IMR-90 (cell line): ENCODE measurements around the gene F2RL3. TPM values are rescaled to one million over a fixed set of nuclear protein-coding genes. Genes with fewer than 3 reads are reported as not detected.

Experiments used
- ATAC-seq: fragments of 200-7000 bp; cut with Tn5 transposase; 2 replicates; pipeline ENCODE4 v1.9.1; 2020; ENCODE audit warnings: low read depth, mild to moderate bottlenecking, moderate library complexity
- BruUV-seq: library from RNA; stranded (reverse); fragments of 400-500 nt; replicated peaks from 2 replicates; lab custom pipeline; 2021; lab: Mats Ljungman, UMichigan
- CTCF ChIA-PET: fragments of 300-600 bp; formaldehyde crosslinking; extraction: SDS; loops from one replicate; lab custom pipeline; 2021; ENCODE audit warnings: antibody characterized with exemption; lab: Yijun Ruan, JAX
- POLR2A ChIA-PET: fragments of 300-600 bp; sonication (Branson Sonifier 250); formaldehyde crosslinking; loops from one replicate; lab custom pipeline; 2022; ENCODE audit warnings: antibody characterized with exemption; ENCODE audit not compliant: unreplicated experiment; lab: Charles Lee
- DNase-seq: peaks from one replicate; pipeline ENCODE4 v3.0.0; 2013
- H2AFZ ChIP-seq: replicated peaks from 2 replicates; pipeline ENCODE3; 2013; ENCODE audit warnings: low read length, mild to moderate bottlenecking; ENCODE audit not compliant: poor library complexity
- H2AK5ac ChIP-seq: 2 replicates; pipeline ENCODE4 v1.6.1; 2013; ENCODE audit warnings: low read depth, low read length, inconsistent platforms
- H2AK9ac ChIP-seq: replicated peaks from 2 replicates; pipeline ENCODE3; 2013; ENCODE audit warnings: mild to moderate bottlenecking, low read depth, low read length, moderate library complexity; ENCODE audit not compliant: poor library complexity
- H2BK120ac ChIP-seq: 2 replicates; pipeline ENCODE4 v1.6.1; 2013; ENCODE audit warnings: low read depth, low read length, inconsistent platforms
- H2BK15ac ChIP-seq: 3 replicates; pipeline ENCODE4 v1.6.1; 2013; ENCODE audit warnings: low read depth, low read length, inconsistent platforms
- H2BK20ac ChIP-seq: 2 replicates; pipeline ENCODE4 v1.6.1; 2013; ENCODE audit warnings: low read depth, mild to moderate bottlenecking, inconsistent platforms, low read length, moderate library complexity
- H2BK5ac ChIP-seq: 2 replicates; pipeline ENCODE4 v1.6.1; 2013; ENCODE audit warnings: mild to moderate bottlenecking, low read depth, low read length, inconsistent platforms; ENCODE audit not compliant: poor library complexity, severe bottlenecking
- H3K14ac ChIP-seq: replicated peaks from 2 replicates; pipeline ENCODE4 v1.6.1; 2013; ENCODE audit warnings: low read depth, low read length, inconsistent platforms
- H3K18ac ChIP-seq: 2 replicates; pipeline ENCODE4 v1.6.1; 2013; ENCODE audit warnings: low read depth, low read length, control low read depth
- H3K23ac ChIP-seq: 2 replicates; pipeline ENCODE4 v1.6.1; 2013; ENCODE audit warnings: low read depth, low read length, inconsistent platforms
- H3K27ac ChIP-seq: 2 replicates; pipeline ENCODE4 v1.5.1; 2013; ENCODE audit warnings: mild to moderate bottlenecking, control low read depth, low read length; ENCODE audit not compliant: insufficient read depth
- H3K27me3 ChIP-seq: 2 replicates; pipeline ENCODE4 v1.6.1; 2013; ENCODE audit warnings: low read length; ENCODE audit not compliant: control insufficient read depth, insufficient read depth
- H3K36me3 ChIP-seq: 2 replicates; pipeline ENCODE4 v1.6.1; 2013; ENCODE audit warnings: low read length, mixed read lengths; ENCODE audit not compliant: control insufficient read depth, insufficient read depth
- H3K4ac ChIP-seq: 2 replicates; pipeline ENCODE4 v1.6.1; 2013; ENCODE audit warnings: low read depth, low read length, inconsistent platforms
- H3K4me1 ChIP-seq: 2 replicates; pipeline ENCODE4 v1.6.1; 2013; ENCODE audit warnings: low read length, mixed read lengths; ENCODE audit not compliant: control insufficient read depth, insufficient read depth
- H3K4me2 ChIP-seq: 2 replicates; pipeline ENCODE4 v1.6.1; 2013; ENCODE audit warnings: low read depth, mild to moderate bottlenecking, control low read depth, low read length, moderate library complexity
- H3K4me3 ChIP-seq: 2 replicates; pipeline ENCODE4 v1.5.1; 2013; ENCODE audit warnings: low read depth, mild to moderate bottlenecking, control low read depth, low read length, moderate library complexity; ENCODE audit not compliant: insufficient read depth
- H3K56ac ChIP-seq: 2 replicates; pipeline ENCODE4 v1.6.1; 2013; ENCODE audit warnings: low read length, inconsistent platforms; ENCODE audit not compliant: insufficient read depth; ENCODE audit errors: extremely low read depth
- H3K79me1 ChIP-seq, 2 experiments: 2 replicates each; pipeline ENCODE4 v1.6.1; 2013; ENCODE audit warnings: low read length in 2 of 2, inconsistent platforms in 1 of 2, low read depth in 1 of 2
- H3K9ac ChIP-seq: 2 replicates; pipeline ENCODE4 v1.6.1; 2013; ENCODE audit warnings: low read depth, low read length, control low read depth
- H3K9me1 ChIP-seq: 2 replicates; pipeline ENCODE4 v1.6.1; 2013; ENCODE audit warnings: low read length, inconsistent platforms; ENCODE audit not compliant: insufficient read depth
- H3K9me3 ChIP-seq: 2 replicates; pipeline ENCODE4 v1.6.1; 2013; ENCODE audit warnings: low read length; ENCODE audit not compliant: control insufficient read depth, insufficient read depth
- H4K20me1 ChIP-seq: 2 replicates; pipeline ENCODE4 v1.6.1; 2013; ENCODE audit warnings: low read length, inconsistent platforms; ENCODE audit not compliant: insufficient read depth
- H4K5ac ChIP-seq: 2 replicates; pipeline ENCODE4 v1.6.1; 2013; ENCODE audit warnings: mild to moderate bottlenecking, low read depth, low read length, control low read depth
- H4K8ac ChIP-seq, 2 experiments: 2 replicates each; pipeline ENCODE4 v1.6.1; 2013; ENCODE audit warnings: low read depth in 2 of 2, low read length in 2 of 2, control low read depth in 1 of 2, inconsistent platforms in 1 of 2
- H4K91ac ChIP-seq: 2 replicates; pipeline ENCODE4 v1.6.1; 2013; ENCODE audit warnings: low read depth, low read length, inconsistent platforms; ENCODE audit not compliant: insufficient read depth
- BHLHE40 ChIP-seq: fragments of 150-350 bp; IDR thresholded peaks from 2 replicates; pipeline ENCODE4 v1.6.1; 2016; ENCODE audit warnings: mild to moderate bottlenecking, low read depth, low read length
- CEBPB ChIP-seq: IDR thresholded peaks from 2 replicates; pipeline ENCODE4 v1.6.1; 2012; ENCODE audit warnings: low read depth, low read length, improper control_type of control experiment
- CHD1 ChIP-seq: IDR thresholded peaks from 2 replicates; pipeline ENCODE4 v1.6.1; 2012; ENCODE audit warnings: low read depth, low read length, improper control_type of control experiment
- CTCF ChIP-seq: conservative IDR thresholded peaks from 2 replicates; pipeline ENCODE4 v1.5.1; 2012; ENCODE audit warnings: mild to moderate bottlenecking, low read depth, low read length, improper control_type of control experiment
- ELK1 ChIP-seq: fragments of 150-350 bp; IDR thresholded peaks from 2 replicates; pipeline ENCODE4 v1.6.1; 2016; ENCODE audit warnings: low read depth, mild to moderate bottlenecking, low read length, moderate library complexity, borderline replicate concordance
- FOS ChIP-seq: fragments of 150-350 bp; IDR thresholded peaks from 2 replicates; pipeline ENCODE4 v1.6.1; 2016; ENCODE audit warnings: low read depth, low read length
- MAFK ChIP-seq: IDR thresholded peaks from 2 replicates; pipeline ENCODE4 v1.6.1; 2012; ENCODE audit warnings: low read depth, low read length, improper control_type of control experiment
- NFE2L2 ChIP-seq: fragments of 150-350 bp; IDR thresholded peaks from 2 replicates; pipeline ENCODE4 v1.6.1; 2016; ENCODE audit warnings: low read depth, mild to moderate bottlenecking, low read length
- POLR2A ChIP-seq: IDR thresholded peaks from 2 replicates; pipeline ENCODE4 v1.6.1; 2012; ENCODE audit warnings: mild to moderate bottlenecking, low read depth, low read length
- RAD21 ChIP-seq: IDR thresholded peaks from 2 replicates; pipeline ENCODE4 v1.6.1; 2012; ENCODE audit warnings: low read length, improper control_type of control experiment
- RCOR1 ChIP-seq: IDR thresholded peaks from 2 replicates; pipeline ENCODE4 v1.6.1; 2012; ENCODE audit warnings: mild to moderate bottlenecking, low read length, improper control_type of control experiment; ENCODE audit not compliant: insufficient replicate concordance
- RFX5 ChIP-seq: IDR thresholded peaks from 2 replicates; pipeline ENCODE4 v1.8.0; 2012; ENCODE audit warnings: low read depth, mild to moderate bottlenecking, low read length, moderate library complexity
- SMC3 ChIP-seq: fragments of 150-350 bp; IDR thresholded peaks from 2 replicates; pipeline ENCODE4 v1.6.1; 2016; ENCODE audit warnings: low read depth, mild to moderate bottlenecking, antibody characterized with exemption, low read length, moderate library complexity
- USF2 ChIP-seq: fragments of 150-350 bp; IDR thresholded peaks from 2 replicates; pipeline ENCODE4 v1.6.1; 2017; ENCODE audit warnings: mild to moderate bottlenecking, antibody characterized with exemption, low read length, low read depth
- WGBS, 2 experiments: methylation state at CpG; one replicate each; pipeline versions ENCODE4 v1.1.5 to v1.1.7; 2013; ENCODE audit warnings: missing lambda C conversion rate in 2 of 2; ENCODE audit not compliant: insufficient read length in 1 of 2; ENCODE audit errors: extremely low coverage in 2 of 2; 5-methylcytosine and 5-hydroxymethylcytosine counted together
- dilution Hi-C: fragments of 300-500 bp; cut with HindIII; formaldehyde crosslinking; loops from one replicate; pipeline ENCODE4 v1.14.3; 2018; ENCODE audit warnings: low sequenced_read_pairs; ENCODE audit not compliant: unreplicated experiment
- in situ Hi-C: fragments of 300-500 bp; cut with MboI; formaldehyde crosslinking; loops from 3 replicates; pipeline ENCODE4 v1.14.3; 2019; ENCODE audit warnings: low sequenced_read_pairs, inconsistent platforms, mixed read lengths
- intact Hi-C: fragments of 100-400 bp; cut with micrococcal nuclease; formaldehyde crosslinking; loops from 2 replicates; pipeline ENCODE4 v1.10.0; 2022
- polyA plus RNA-seq, 3 experiments: library from polyadenylated mRNA; depleted of rRNA; stranded (reverse); fragments of >200 nt; gene quantifications; 2 replicates each; pipeline ENCODE4 v1.2.3, GENCODE V29; 2012; ENCODE audit warnings: low replicate concordance in 1 of 3
- total RNA-seq: library from RNA; depleted of rRNA; stranded (reverse); fragments of >200 nt; gene quantifications from 2 replicates; pipeline ENCODE4 v1.2.3, GENCODE V29; 2012

The F2RL3 gene
- total and polyA plus RNA-seq, 2 of the 4 experiments (the other 2 are of a cell fraction) = 0.03 TPM; not detected in 1

GRCh38 chr19:16901491-16902175 is 12.8 kb downstream of the F2RL3 start:
- intact Hi-C loops = no loop called here
- Histone ChIP-seq H4K91ac (no peak overlapping the region), H3K9me1 (no peaks in the 10 kb centered on the region), H3K4ac (no peak overlapping the region), H3K4me1 (no peaks in the 10 kb centered on the region), H4K20me1 (no peaks in the 10 kb centered on the region), H3K27ac (no peak overlapping the region), H2BK5ac (no peak overlapping the region), H3K9me3 (no peaks in the 10 kb centered on the region), H3K36me3 (no peaks in the 10 kb centered on the region), H2BK20ac (no peak overlapping the region), H3K9ac (no peak overlapping the region), H2BK15ac (no peak overlapping the region), H2BK120ac (no peak overlapping the region), H3K79me1 (no peaks in the 10 kb centered on the region), H3K27me3 (peaks cover 2% of the 10 kb centered on the region; the same call in 1 of the 2 replicates), H3K56ac (no peak overlapping the region), H2AFZ (no peak overlapping the region), H3K23ac (no peak overlapping the region), H4K5ac (no peak overlapping the region), H3K4me2 (no peak overlapping the region), H2AK9ac (no peak overlapping the region), H3K18ac (no peak overlapping the region), H3K4me3 (no peak overlapping the region), H3K14ac (no peak overlapping the region), H4K8ac (no peak overlapping the region), H2AK5ac (no peak overlapping the region)
- ATAC-seq (no peak), DNase-seq (no peak)
- BruUV-seq = no TSS peak
- TF ChIP-seq USF2 (no peak), CTCF (no peak), POLR2A (no peak), RCOR1 (no peak), SMC3 (no peak), CEBPB (no peak), ELK1 (no peak), BHLHE40 (no peak), RFX5 (no peak), CHD1 (no peak), MAFK (no peak), FOS (no peak), NFE2L2 (no peak), RAD21 (no peak)
- WGBS, 2 experiments = 87% methylated on average over 7 of the region's 19 CpGs; no CpG with 5 or more reads in 1 of the 2 experiments
- in situ Hi-C loops = no loop called here
- ChIA-PET POLR2A (no interaction called here), CTCF (no interaction called here)
- dilution Hi-C loops = no loop called here
